Ishikawa (cell line): ENCODE measurements around the gene GIMAP8.

ENCODE experiments used
- CEBPB ChIP-seq: IDR thresholded peaks from 2 replicates; pipeline ENCODE4 v1.6.1; 2012
- CREB1 ChIP-seq: IDR thresholded peaks from 2 replicates; pipeline ENCODE4 v1.6.1; 2012; ENCODE audit warnings: low read depth
- EGR1 ChIP-seq: IDR thresholded peaks from 2 replicates; pipeline ENCODE4 v1.6.1; 2012
- EP300 ChIP-seq: IDR thresholded peaks from 2 replicates; pipeline ENCODE4 v1.6.1; 2012; ENCODE audit warnings: borderline replicate concordance
- FOXM1 ChIP-seq: IDR thresholded peaks from 2 replicates; pipeline ENCODE4 v1.6.1; 2012; ENCODE audit warnings: low read depth, borderline replicate concordance
- NFIC ChIP-seq: IDR thresholded peaks from 2 replicates; pipeline ENCODE4 v1.6.1; 2012
- RAD21 ChIP-seq: IDR thresholded peaks from 2 replicates; pipeline ENCODE4 v1.6.1; 2012; ENCODE audit warnings: low read depth
- REST ChIP-seq: IDR thresholded peaks from 2 replicates; pipeline ENCODE4 v1.6.1; 2012; ENCODE audit warnings: low read depth, mild to moderate bottlenecking
- TAF1 ChIP-seq: IDR thresholded peaks from 2 replicates; pipeline ENCODE4 v1.6.1; 2012; ENCODE audit warnings: low read depth, mild to moderate bottlenecking
- TCF12 ChIP-seq: IDR thresholded peaks from 2 replicates; pipeline ENCODE4 v1.6.1; 2012; ENCODE audit warnings: low read depth
- TEAD4 ChIP-seq: IDR thresholded peaks from 2 replicates; pipeline ENCODE4 v1.6.1; 2012
- USF1 ChIP-seq: IDR thresholded peaks from 2 replicates; pipeline ENCODE4 v1.6.1; 2012
- YY1 ChIP-seq: IDR thresholded peaks from 2 replicates; pipeline ENCODE4 v1.6.1; 2012; ENCODE audit warnings: low read depth
- ZBTB7A ChIP-seq: IDR thresholded peaks from 2 replicates; pipeline ENCODE4 v1.6.1; 2012; ENCODE audit warnings: low read depth
- TF ChIP-seq, protein P1 (sequence below): IDR thresholded peaks from 2 replicates; pipeline ENCODE4 v1.6.1; 2012

Gene GIMAP8

GRCh38 chr7:150413640-150414081, 36.8 kb upstream of the GIMAP8 start:
- TF ChIP-seq TEAD4: no peak
- TF ChIP-seq, protein P1, sequence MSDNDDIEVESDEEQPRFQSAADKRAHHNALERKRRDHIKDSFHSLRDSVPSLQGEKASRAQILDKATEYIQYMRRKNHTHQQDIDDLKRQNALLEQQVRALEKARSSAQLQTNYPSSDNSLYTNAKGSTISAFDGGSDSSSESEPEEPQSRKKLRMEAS: no peak
- no peak for TF ChIP-seq USF1

DNA sequence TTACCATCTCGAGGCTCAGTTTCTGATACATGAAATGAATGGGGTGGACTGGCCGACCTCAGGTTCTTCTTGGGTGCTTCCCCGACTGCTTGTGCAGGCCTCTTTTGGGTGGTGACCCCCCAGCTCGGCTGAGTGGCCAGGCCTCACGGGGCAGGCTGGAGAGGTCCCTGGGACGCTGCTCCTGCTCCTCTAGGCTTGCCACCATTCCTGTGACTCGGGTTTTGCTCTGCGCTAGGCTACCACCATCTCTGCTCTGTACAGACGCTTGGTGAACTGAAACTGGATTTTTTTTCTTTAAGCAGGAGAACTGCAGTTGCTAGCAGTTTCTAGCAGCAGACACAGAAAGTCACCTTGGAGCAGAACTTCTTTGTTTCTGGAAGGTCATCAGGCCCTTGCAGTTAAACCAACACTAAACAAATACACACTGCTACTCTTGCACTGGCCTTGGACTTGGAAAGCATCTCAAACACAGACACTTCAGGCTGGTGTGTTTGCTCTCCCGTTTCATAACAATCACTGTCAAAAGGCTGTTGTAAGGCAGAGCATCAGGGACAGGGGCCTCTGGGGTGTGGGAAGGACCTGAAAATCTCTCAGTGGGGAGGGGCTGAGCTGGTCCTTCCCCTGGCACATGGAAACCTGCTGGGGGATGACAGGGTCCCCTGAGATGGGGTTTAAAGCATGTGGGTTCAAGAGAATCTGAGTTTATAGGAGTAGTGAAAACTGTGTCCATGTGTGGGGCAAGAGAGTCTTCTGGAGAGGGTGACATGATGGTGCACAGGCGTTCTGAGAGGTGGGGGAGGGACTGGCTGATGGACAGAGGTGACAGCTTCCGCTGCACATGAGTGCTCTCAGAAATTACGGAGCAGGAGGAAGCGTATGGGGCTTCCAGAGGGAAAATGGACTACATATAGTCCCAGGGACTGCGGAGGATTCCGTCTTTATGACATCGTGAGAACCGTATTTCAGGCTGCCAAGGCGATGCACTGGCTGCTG, 35.0 kb upstream of the GIMAP8 start:
- TF ChIP-seq REST (no peak), CEBPB (no peak)

- TF ChIP-seq FOXM1: no peak
These were observed 33.2 kb upstream of the GIMAP8 start for GRCh38 chr7:150417239-150417638.

GRCh38 chr7:150417863-150418262, 32.6 kb upstream of the GIMAP8 start:
- TF ChIP-seq ZBTB7A: no peak
- TF ChIP-seq, protein P1: no peak

DNA sequence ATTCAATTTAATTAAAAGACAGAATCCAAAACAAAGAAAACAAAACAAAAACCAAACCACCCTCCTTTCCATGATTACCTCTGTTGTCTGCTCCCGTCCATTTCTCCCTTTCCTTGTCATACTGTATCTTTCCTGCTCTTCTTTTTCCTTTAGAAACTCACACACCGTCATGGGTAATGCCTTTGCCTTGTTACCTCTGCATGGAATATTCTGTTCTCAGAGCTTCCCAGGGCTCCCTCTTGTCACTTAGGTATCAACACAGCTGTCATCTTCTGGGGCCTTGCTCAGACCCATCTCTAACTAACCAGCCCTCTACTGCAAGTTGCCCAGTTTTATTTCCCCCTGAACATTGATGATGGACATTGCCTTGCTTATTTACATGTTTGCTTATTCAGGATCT, 30.2 kb upstream of the GIMAP8 start:
- TF ChIP-seq CEBPB (no peak), RAD21 (no peak), NFIC (no peak), EGR1 (no peak), ZBTB7A (no peak), TAF1 (no peak), EP300 (no peak), TCF12 (no peak), FOXM1 (no peak), YY1 (no peak), TEAD4 (no peak), USF1 (no peak), CREB1 (no peak), REST (no peak)
- TF ChIP-seq, protein P1: no peak

DNA sequence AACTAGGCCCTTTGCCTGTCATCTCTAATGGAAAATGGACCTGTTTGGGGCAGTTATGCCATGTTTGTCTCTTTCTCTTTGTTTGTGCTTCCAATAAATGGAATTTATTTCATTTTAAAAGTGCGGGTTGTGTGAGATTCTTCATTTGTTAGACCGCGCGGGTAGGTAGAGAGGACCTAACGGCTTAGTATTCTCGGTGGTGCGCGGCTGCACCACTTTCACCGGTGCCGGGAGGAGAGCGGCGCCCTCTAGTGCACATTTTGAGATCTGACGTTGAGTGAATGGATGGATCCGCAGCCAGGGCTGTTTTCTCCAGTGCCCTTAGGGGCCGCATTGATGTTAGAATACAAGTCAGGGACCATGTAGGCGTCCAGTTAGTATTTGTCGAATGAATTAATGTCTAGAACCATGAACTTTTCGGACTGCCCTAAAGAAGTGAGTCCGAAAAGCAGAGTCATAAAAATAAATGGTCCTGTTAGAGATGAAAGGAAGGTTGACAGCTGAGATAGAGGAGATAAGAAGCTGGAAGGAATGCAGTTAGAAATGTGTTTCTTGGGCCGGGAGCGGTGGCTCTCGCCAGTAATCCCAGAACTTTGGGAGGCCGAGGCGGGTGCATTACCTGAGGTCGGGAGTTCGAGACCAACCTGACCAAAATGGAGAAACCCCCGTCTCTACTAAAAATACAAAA, 29.3 kb upstream of the GIMAP8 start:
- TF ChIP-seq RAD21 (peak; percentile 90), CEBPB (no peak)

GRCh38 chr7:150421831-150422230, 28.6 kb upstream of the GIMAP8 start:
- TF ChIP-seq ZBTB7A (no peak), FOXM1 (no peak), CEBPB (no peak), TCF12 (no peak), NFIC (no peak), RAD21 (no peak), TAF1 (no peak)
- TF ChIP-seq, protein P1: no peak
